Dedifferentiated amniotic fluid mesenchymal stem cell (primary cell): ENCODE data around the gene TYMP.
A peak's percentile ranks its signal among the peaks of the same experiment; 100 is the strongest.

Experiments used
- DNase-seq: peaks from one replicate; pipeline ENCODE4 v3.0.0-alpha.2; 2016; ENCODE audit errors: extremely low spot score

Gene TYMP

DNA sequence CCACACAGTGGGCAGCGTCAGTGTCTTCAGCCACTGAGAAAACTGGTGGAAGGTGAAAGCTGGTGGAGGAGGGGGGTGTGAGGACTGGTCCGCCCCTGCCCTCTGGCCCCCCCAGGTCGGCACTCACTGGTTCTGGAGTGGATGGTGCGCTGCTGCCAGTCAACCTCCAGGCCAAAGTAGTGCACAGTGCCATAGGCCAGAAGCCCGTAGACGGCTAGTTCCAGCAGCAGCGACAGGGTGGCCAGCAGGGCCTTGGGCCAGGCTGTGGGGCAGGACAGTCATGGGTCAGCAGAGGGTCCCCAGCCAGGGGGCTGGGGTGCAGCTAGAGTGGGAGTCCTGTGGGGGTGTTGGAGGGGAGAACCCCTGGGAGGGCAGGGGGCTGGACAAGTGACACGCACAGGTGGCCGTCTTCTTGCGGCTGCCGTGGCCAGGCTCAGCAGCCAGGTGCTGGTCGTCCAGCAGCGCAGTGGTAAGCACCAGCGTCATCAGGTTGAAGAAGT lies 24.5 kb downstream of the TYMP start:
- DNase-seq, result no peak

DNA sequence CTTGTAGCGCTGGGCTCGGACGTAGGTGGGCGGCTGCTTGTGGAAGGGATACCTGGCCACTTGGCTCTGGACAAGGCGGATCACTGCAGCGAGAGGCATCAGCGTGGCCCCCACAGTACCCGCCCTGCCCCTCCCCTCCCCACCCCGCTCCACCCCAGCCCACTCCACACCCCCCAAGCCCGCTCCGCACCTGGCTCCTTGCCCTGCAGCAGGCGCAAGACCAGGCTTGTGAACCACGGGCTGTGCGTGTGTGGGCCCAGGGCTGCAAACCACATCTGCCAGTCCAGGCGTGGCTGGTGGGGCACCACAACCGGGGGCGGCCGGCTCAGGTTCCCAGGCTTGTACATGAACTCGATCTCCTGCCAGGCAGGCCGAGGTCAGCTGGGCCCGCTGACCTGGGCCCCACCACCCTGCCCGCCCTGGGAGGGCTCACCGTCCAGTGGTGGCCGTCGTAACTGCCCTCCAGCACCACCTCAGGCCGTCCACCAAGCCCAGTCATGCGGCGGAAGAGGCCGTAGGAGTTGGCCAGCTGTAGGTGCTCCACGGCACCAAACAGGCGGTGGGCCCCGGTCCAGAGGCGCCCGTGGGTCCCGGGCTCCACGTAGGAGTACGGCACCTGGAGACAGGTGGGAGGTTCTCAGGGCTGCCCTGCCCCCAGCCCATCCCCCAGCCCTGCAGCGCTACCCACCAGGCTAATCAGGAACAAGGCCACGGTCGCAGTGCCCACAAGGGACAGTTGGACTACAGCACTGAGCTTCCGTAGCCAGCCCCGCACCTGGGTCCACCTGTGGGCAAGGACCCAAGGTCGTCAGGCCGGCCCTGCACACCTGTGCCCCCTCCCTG lies 25.2 kb downstream of the TYMP start:
- DNase-seq, result no peak

DNA sequence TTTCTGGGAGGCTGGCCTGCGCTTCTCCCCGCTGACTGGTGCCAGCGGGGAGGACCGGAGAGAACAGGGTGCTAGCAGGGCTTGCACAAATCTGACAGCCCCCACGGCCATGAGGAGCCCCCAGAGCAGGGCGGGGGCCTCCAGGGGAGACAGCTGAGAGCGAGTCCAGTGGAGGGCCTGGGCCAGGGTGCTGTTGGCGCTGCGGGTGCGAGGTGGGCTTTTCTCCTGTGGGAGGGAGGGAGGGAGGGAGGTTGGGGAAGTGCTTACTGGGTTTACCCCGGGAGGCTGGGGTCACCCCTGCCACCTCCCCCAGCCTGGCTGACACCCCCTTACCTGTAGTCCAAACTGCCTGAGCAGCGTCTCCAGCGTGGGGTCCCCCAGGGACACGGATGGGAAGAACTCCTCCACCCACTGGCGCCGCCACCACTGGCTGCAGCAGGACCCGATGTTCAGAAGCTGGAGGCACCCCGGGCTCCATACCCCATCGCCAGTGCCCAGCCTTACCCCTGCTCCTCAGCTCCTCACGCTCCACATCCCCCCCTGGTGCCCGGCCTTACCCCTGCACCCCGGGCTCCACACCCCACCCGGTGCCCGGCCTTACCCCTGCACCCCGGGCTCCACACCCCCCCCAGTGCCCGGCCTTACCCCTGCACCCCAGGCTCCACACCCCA lies 26.2 kb downstream of the TYMP start:
- no peak for DNase-seq

DNA sequence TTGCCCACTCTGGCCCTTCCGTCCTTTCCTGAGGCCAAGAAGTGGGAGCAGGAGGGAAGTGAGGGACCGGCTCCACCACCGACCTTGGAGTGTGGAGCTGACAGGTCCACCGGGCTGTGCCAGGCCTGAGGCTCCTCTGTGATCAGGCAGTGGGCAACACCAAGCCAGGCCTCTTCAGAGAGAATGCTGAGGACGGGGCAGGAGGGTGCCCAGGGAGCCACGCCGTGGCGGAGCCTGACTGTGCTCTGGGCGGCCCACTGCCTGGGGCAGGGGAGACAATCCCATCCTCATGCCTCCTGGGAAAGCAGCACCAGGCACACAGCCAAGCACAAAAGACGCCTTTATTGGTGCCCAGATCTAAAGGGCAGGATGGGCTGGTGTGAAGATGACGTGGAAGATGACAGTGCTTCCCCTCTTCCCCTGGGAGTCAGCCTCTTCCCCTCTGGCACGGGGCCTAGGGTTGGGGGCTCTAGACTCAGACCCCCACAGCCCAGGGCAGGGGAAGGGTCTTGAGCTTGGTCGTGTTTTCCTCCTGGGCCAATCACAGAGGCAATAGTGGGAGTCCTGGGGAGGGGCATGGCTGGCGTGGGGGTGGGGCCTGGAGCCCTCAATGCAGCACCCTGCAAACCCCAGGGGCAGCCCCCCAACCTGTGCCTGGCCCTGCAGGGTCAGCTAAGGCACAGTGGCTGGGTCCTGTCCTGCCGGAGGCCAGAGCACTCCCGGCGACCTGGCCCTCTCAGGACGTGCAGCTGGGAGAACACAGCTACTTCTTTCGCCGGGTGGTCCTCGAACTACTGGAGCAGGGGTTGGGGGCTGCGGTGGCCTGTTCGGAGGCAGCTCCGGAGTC lies 27.0 kb downstream of the TYMP start:
- no peak for DNase-seq

DNA sequence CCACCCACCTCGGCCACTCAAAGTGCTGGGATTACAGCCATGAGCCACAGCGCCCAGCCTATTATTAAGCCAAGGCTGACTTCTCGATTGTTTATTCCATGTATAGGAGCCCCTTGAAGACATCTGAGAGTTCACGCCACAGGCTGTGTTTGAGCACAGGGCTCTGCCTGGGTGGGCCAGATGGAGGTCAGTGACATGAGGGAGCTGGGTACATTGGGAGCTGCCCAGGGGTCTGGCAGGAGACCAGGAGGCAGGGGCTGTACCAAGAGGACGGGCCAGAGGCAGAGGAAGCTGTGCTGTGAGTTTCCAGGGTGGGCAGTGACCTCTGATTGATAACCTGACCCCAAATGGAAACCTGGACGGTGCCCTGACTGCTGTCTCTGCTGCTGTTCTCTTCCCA lies 27.7 kb downstream of the TYMP start:
- no peak for DNase-seq

DNA sequence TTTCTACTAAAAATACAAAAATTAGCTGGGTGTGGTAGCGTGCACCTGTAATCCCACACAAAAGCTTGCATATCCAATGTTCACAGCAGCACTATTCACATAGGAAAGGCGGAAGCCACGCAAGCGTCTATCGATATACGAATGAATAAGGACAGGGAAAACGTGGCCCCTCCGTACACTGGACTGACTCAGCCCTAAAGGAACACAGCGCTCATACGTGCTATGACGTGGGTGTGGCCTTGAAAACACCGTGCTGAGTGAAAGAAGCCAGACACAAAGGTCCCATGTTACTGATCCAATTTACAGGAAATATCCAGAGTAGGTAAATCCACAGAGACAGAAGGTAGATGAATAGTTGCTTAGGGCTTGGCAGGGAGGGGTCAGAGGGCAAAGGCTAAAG lies 29.4 kb downstream of the TYMP start:
- DNase-seq, result no peak

DNA sequence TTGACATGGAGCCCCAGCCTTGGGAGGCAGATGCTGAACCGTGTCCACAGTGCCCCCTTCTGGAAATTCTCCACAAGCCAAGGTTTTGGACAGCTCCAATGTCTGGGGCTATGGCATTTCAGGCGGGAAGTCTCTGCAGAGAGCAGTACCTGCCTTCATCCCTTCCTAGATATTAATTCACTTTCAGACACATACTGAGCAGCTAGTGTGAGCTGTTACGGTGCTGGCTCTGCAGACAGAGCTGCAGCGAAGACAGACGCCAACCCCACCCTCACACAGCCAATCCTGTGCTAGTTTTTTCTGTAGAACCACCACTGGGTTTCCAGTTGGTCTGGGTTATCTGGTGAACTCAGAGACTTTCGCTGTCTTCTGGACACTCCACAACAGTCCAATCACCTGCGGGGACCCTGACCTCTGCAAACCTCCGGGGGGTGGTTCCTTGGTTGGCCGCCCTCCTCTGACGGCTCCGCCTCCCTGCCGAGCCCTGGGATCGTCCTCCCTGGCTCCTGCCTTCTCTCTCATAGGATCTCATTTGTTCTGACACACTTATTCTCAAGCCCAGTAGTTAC lies 31.4 kb downstream of the TYMP start:
- peak; percentile 27 for DNase-seq

DNA sequence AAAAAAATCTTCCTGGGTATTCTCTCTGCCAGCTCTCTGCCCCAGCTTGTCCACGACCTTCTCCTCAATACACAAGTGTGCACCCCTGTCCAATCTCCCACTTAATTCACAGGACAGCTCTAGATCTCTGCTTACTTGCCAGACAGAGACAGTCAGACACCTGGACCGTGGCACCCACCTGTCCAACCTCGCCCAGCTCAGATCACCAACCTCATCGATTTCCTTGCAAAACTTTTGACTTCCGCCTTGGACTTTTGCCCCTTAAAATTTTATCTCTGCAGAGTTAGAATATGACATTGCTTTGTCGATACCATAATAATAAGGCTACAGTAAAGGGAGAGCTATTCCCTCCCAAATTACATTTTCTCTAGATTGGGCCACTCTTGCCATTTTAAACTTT lies 32.7 kb downstream of the TYMP start:
- no peak for DNase-seq

DNA sequence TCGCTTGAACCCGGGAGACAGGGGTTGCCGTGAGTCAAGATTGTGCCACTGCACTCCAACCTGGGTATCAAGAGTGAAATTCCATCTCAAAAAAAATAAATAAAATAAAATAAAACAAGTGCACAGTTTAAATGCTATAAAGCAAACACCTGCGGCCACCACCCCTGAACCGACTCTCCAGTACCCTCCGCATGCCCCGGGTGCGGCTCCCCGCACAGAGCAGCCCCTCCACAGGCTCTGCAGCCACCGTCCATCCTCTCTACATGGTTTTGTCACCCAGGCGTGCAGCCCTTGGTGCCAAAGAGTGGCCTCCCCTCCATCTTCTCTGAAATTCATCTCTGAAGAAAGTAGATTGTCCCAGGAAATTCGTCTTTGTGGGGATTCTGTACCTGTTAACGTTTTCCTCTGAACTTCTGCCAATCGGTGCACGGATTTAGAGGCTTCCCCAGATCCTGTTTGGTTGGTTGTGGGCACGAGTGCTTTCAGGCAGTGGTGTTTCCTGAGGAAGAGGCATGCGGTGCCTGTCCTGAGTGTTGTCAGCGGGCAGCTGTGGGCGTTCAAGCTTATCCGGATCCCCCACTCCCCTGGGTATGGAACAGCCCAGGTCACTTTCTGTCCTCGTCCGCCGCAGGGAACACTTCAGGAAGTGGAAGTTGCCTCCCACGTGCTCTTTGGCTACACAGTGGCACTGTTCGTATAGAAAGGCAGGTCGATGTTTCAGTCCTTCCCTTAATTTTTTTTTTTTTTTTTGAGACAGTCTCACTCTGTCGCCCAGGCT lies 39.1 kb downstream of the TYMP start:
- DNase-seq, result no peak

DNA sequence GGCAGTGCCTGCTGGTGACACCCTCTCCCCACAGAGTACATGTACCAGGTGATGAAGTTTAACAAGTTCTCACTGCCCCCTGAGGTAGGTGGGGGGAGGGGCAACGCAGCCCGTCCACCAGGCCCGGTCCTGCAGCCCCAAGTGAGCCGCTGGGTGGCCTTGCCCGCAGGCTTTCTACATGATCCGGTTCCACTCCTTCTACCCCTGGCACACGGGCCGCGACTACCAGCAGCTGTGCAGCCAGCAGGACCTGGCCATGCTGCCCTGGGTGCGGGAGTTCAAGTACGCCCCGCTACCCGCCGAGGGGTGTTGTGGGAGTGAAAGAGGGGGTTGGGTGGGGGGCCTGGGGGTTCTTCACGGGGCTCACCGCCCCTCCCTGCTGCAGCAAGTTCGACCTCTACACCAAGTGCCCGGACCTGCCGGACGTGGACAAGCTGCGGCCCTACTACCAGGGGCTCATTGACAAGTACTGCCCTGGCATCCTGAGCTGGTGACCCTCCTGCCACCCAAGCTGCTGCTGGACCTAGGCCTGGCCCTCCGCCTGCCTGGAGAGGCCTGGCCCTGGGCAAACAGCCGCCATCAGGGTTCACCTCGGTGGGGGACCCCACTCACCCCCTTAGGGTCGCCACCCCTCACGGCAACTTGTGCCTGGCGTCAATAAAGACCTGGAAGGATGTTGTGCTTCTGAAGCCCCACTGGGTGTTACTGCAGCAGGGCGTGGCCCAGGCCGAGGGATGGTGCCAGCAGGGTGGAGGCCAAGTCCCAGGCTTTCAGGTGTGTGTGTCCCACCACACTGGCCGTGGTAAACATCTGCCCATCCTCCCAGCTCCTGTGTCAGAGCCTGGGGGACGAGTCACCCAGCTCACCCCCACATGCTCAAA lies 40.2 kb downstream of the TYMP start:
- no peak for DNase-seq

DNA sequence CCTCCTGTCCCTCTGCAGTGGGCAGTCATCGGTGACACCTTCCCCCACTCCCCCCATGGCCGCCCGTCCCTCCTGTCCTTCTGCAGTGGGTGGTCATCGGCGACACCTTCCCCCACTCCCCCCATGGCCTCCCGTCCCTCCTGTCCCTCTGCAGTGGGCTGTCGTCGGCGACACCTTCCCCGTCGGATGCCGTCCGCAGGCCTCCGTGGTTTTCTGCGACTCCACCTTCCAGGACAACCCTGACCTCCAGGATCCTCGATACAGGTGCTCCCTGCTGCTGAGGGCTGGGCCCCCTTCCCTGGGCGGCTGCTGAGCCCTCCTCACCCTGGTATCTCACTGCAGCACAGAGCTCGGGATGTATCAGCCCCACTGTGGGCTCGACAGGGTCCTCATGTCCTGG lies 40.9 kb downstream of the TYMP start:
- DNase-seq, result no peak

DNA sequence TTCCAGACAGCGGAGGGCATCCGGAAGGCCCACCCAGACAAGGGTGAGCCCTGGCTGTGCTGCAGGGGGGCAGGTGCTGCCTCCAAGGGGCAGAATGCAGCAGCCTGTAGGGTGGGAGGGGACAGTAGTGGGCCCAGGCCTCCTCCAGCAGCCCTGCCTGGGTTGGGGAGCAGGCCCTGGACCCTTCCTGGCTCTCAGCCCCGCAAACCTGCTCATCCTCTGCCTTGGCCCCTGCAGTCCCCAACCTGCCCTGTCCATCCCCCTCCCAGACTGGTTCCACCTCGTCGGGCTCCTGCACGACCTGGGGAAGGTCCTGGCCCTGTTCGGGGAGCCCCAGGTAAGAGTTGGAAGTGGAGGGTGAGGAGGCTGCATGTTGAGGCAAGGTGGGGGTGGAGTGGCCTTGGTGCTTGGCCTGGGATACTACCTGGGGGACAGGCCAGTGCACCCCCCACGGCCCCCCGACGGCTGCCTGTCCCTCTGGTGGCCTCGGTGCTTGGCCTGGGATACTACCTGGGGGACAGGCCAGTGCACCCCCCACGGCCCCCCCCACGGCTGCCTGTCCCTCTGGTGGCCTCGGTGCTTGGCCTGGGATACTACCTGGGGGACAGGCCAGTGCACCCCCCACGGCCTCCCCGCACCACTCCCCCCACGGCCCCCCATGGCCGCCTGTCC lies 41.7 kb downstream of the TYMP start:
- DNase-seq, result no peak

DNA sequence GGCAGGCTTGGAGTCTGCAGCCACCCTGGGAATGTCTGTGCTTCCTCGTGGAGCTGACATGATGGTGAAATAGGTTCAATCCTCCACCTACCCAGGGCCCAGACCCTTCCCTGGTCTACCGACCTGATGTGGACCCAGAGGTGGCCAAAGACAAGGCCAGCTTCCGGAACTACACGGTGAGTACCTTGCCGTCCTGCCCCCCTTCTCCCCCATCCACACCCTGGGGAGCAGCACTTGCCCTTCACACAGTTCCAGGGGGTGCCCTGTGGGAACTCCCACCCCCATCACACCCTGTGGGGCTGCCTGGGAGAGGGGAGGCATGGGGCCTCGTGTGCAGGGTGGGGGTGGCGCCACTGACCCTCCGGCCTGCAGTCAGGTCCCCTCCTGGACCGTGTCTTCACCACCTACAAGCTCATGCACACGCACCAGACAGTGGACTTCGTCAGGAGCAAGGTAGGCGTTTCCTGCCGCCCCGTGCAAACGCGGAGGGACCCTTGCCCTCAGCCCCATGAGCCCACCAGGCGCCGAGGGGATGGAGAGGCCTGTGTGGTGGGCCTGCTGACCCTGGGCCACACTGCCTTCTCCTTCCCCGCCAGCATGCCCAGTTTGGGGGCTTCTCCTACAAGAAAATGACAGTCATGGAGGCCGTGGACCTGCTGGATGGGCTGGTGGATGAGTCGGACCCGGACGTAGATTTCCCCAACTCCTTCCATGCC lies 42.4 kb downstream of the TYMP start:
- no peak for DNase-seq

DNA sequence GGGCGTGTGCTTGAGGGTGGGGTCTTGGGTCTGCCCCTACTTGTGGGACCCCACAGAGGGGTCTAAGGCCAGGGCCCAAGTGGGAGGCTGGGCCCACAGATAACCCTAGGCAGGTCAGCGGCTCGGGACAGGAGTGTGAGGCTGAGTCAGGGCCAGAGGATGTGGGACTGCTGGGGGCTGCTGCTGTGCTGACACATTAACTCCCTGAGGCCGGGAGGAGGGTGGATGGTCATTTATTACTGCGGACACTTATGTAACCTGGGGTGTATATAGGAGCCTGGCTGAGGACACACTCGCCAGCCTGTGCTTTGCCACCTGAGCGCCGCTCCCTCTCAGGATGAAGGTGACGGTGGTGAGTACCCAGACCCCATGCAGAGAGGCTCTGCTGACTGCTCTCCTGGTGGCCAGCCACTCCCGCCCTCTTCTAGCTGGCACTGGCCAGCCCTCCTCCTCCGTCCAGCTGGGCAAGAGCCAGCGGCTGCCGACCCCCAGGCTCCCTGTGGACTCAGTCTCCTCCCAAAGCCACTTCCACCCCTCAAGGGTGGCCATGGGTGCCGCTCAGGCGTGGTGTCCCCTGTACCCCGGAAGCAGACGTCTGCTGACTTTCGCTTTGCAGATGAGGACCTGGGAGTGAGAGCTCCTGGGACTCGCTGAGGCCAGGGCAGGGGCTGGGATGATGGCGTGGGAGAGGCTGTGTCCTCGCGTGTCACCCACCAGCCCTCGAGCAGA lies 43.1 kb downstream of the TYMP start, which contains the start of gene MIOX:
MIOX (plus strand) TSS at position 299 of the 729 bp plus-strand sequence; CDS start at position 338, 39 bp downstream.
- no peak for DNase-seq

DNA sequence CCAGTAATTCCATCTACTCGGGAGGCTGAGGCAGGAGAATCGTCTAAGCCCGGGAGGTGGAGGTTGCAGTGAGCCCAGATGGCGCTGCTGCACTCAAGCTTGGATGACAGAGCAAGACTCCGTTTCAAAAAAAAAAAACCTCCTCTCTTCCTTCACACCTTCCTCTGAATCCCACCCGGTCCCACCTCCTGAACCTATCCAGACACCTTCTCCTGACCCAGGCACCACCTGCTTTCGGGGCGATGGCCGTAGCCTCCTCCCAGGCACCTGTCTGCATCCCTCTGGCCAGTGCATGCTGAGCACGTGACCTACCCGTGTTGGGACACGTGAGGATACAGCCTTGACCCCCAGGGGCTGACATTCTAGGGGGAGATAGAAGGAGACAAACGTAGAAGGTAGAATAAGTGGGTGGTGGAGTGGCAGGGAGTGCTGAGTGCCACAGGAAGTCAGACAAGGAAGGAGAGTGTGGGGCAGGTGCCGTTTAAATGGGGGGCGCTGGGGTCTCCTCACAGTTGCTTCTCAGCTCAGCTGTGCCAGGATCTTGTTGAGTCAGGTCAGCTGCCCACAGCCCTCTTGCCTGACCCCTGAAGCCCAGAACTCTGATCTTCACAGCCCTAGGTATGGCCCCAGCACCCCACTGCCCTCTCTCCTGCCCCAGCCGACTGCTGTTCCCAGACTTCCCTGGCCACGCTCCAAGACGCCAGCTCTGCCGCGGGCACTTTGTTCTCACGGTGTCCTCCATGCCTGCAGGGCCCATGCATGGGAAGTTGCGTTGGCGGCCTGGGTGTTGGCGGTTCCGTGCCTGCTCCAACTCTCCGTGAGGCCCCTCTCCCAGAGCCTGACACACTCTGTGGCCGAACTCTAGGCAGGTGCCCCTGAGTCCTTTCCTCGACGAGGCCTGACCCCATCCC lies 44.3 kb downstream of the TYMP start:
- DNase-seq, result no peak

DNA sequence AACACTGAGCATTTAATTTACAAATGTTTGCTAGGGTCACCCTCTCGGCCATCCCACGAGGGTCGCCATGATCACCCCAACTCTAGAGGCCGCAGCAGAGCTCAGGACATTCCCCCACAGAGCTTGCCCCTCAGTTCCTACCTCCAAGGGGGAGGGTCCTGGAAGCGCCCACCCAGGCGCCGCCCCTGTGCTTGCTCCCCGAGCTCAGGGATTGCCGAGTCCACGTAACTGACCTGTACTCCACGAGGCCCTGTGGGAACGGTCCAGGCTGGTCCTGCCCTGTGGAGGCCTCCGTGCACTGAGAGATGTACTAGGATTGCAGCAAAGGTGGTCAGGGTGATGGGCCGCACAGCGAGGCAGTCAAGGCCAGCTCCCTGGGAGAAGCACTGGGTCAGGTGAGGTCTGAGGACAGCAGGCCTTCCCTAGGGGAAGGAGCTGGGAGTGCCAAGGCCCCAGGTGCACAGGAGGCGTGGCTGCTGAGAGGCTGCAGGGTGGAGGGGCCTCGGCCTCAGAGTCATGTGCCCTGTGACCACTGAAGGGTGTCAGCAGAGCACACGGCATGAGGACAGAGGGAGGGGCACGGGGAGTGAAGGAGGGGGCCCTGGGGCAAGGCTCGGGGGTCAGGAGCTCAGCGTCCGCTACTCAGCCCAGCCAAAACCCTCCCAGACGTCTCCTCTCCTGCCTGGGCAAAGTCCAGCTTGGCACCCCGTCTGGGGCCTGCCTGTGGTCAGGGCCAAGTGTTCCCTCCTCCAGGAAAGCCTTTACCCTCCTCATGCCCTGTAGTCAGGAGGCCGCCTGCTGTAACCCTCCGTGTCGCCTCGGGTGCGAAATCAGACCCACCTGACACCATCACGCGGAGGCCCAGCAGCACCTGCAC lies 45.6 kb downstream of the TYMP start:
- no peak for DNase-seq
